Measurements from ENCODE around the gene WDR77.

The WDR77 gene

GRCh38 chr1:111474521-111474920, 25.5 kb upstream of the WDR77 start:
- CTCF ChIA-PET, result interaction anchor here (0.7 kb wide), 1 partner anchor 883 kb away, joined by 3 read pairs; no protein-coding TSS in a partner anchor
- TF ChIP-seq FOXK2 (IDR thresholded peaks at IDR 0.05) (no peak), BHLHE40 (IDR thresholded peaks at IDR 0.05; ENCODE audit: borderline replicate concordance) (no peak), LEF1 (IDR thresholded peaks at IDR 0.05; ENCODE audit: borderline replicate concordance) (no peak), NFRKB (IDR thresholded peaks at IDR 0.05) (no peak), ELF4 (IDR thresholded peaks at IDR 0.05) (no peak), SUZ12 (IDR thresholded peaks at IDR 0.05) (no peak), SP1 (IDR thresholded peaks at IDR 0.05) (no peak), L3MBTL2 (conservative IDR thresholded peaks at IDR 0.05) (no peak), CTBP1 (IDR thresholded peaks at IDR 0.05; ENCODE audit: borderline replicate concordance) (no peak), ARNT (IDR thresholded peaks at IDR 0.05) (no peak), FOXM1 (IDR thresholded peaks at IDR 0.05; ENCODE audit: borderline replicate concordance) (no peak), ZNF384 (IDR thresholded peaks at IDR 0.05) (no peak), FOXA1 (IDR thresholded peaks at IDR 0.05) (no peak), TARDBP (IDR thresholded peaks at IDR 0.05) (no peak)
- DNase-seq (ENCODE audit: extremely low spot score), result no peak
- POLR2A ChIA-PET, result no interaction called here

DNA sequence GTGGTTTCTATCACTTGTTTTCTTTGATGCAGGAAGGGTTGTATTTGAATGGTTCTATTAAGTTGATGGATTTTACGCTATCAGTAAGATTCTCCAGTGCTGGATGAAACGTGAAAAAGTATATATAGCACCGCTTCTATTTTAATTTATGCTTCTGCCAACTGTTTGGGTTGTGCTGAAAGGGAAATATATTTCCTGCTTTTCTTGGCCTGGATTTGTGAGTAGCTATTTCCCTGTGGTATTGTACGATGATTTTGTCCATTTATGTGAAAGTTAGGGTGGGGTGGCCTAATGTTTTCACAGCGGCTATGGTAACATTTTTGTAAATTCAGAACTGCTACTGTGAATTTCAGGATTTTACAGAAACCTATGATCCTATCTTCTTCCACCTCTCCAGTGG, 25.1 kb upstream of the WDR77 start:
- TF ChIP-seq LEF1 (IDR thresholded peaks at IDR 0.05; ENCODE audit: borderline replicate concordance) (no peak), L3MBTL2 (conservative IDR thresholded peaks at IDR 0.05) (no peak), SP1 (IDR thresholded peaks at IDR 0.05) (no peak), ARNT (IDR thresholded peaks at IDR 0.05) (no peak), FOXM1 (IDR thresholded peaks at IDR 0.05; ENCODE audit: borderline replicate concordance) (no peak), SUZ12 (IDR thresholded peaks at IDR 0.05) (no peak), CTBP1 (IDR thresholded peaks at IDR 0.05; ENCODE audit: borderline replicate concordance) (no peak), FOXK2 (IDR thresholded peaks at IDR 0.05) (no peak), TARDBP (IDR thresholded peaks at IDR 0.05) (no peak), HDGF (IDR thresholded peaks at IDR 0.05; ENCODE audit: borderline replicate concordance) (no peak), PKNOX1 (IDR thresholded peaks at IDR 0.05) (no peak), NFRKB (IDR thresholded peaks at IDR 0.05) (no peak), FOXA1 (IDR thresholded peaks at IDR 0.05) (no peak), BHLHE40 (IDR thresholded peaks at IDR 0.05; ENCODE audit: borderline replicate concordance) (no peak), ZNF384 (IDR thresholded peaks at IDR 0.05) (no peak), ELF4 (IDR thresholded peaks at IDR 0.05) (no peak)
- DNase-seq (ENCODE audit: extremely low spot score), result no peak
- CTCF ChIA-PET, result interaction anchor here (0.7 kb wide), 1 partner anchor 884 kb away, joined by 3 read pairs; no protein-coding TSS in a partner anchor
- POLR2A ChIA-PET, result no interaction called here

- ChIA-PET CTCF (no interaction called here), POLR2A (no interaction called here)
- TF ChIP-seq FOXM1 (IDR thresholded peaks at IDR 0.05; ENCODE audit: borderline replicate concordance) (no peak), BHLHE40 (IDR thresholded peaks at IDR 0.05; ENCODE audit: borderline replicate concordance) (no peak), L3MBTL2 (conservative IDR thresholded peaks at IDR 0.05) (no peak), SP1 (IDR thresholded peaks at IDR 0.05) (no peak), ZNF384 (IDR thresholded peaks at IDR 0.05) (no peak), ARNT (IDR thresholded peaks at IDR 0.05) (no peak), PKNOX1 (IDR thresholded peaks at IDR 0.05) (no peak), FOXA1 (IDR thresholded peaks at IDR 0.05) (no peak), SUZ12 (IDR thresholded peaks at IDR 0.05) (no peak), TARDBP (IDR thresholded peaks at IDR 0.05) (no peak), NFRKB (IDR thresholded peaks at IDR 0.05) (no peak), FOXK2 (IDR thresholded peaks at IDR 0.05) (no peak), HDGF (IDR thresholded peaks at IDR 0.05; ENCODE audit: borderline replicate concordance) (no peak), LEF1 (IDR thresholded peaks at IDR 0.05; ENCODE audit: borderline replicate concordance) (no peak), CTBP1 (IDR thresholded peaks at IDR 0.05; ENCODE audit: borderline replicate concordance) (no peak), ELF4 (IDR thresholded peaks at IDR 0.05) (no peak)
- no peak for DNase-seq (ENCODE audit: extremely low spot score)
These were observed 22.5 kb upstream of the WDR77 start for GRCh38 chr1:111471538-111471937.

GRCh38 chr1:111471012-111471411, 22.0 kb upstream of the WDR77 start:
- CTCF ChIA-PET, result no interaction called here
- TF ChIP-seq FOXM1 (IDR thresholded peaks at IDR 0.05; ENCODE audit: borderline replicate concordance) (no peak), LEF1 (IDR thresholded peaks at IDR 0.05; ENCODE audit: borderline replicate concordance) (no peak), HDGF (IDR thresholded peaks at IDR 0.05; ENCODE audit: borderline replicate concordance) (no peak), FOXK2 (IDR thresholded peaks at IDR 0.05) (no peak), ARNT (IDR thresholded peaks at IDR 0.05) (no peak), SUZ12 (IDR thresholded peaks at IDR 0.05) (no peak), PKNOX1 (IDR thresholded peaks at IDR 0.05) (no peak), ZNF384 (IDR thresholded peaks at IDR 0.05) (no peak), ELF4 (IDR thresholded peaks at IDR 0.05) (no peak), FOXA1 (IDR thresholded peaks at IDR 0.05) (no peak), NFRKB (IDR thresholded peaks at IDR 0.05) (no peak), L3MBTL2 (conservative IDR thresholded peaks at IDR 0.05) (no peak), TARDBP (IDR thresholded peaks at IDR 0.05) (no peak), SP1 (IDR thresholded peaks at IDR 0.05) (no peak), CTBP1 (IDR thresholded peaks at IDR 0.05; ENCODE audit: borderline replicate concordance) (no peak), BHLHE40 (IDR thresholded peaks at IDR 0.05; ENCODE audit: borderline replicate concordance) (no peak)
- DNase-seq (ENCODE audit: extremely low spot score), result no peak
- POLR2A ChIA-PET, result no interaction called here

- ChIA-PET CTCF (no interaction called here), POLR2A (no interaction called here)
- DNase-seq (ENCODE audit: extremely low spot score), result no peak
- no peak for TF ChIP-seq ARNT (IDR thresholded peaks at IDR 0.05)
- no peak for TF ChIP-seq FOXA1 (IDR thresholded peaks at IDR 0.05)
- no peak for TF ChIP-seq CTBP1 (IDR thresholded peaks at IDR 0.05; ENCODE audit: borderline replicate concordance)
- no peak for TF ChIP-seq L3MBTL2 (conservative IDR thresholded peaks at IDR 0.05)
- TF ChIP-seq HDGF (IDR thresholded peaks at IDR 0.05; ENCODE audit: borderline replicate concordance), result no peak
- no peak for TF ChIP-seq ZNF384 (IDR thresholded peaks at IDR 0.05)
- no peak for TF ChIP-seq SUZ12 (IDR thresholded peaks at IDR 0.05)
- no peak for TF ChIP-seq LEF1 (IDR thresholded peaks at IDR 0.05; ENCODE audit: borderline replicate concordance)
These were observed 21.5 kb upstream of the WDR77 start for GRCh38 chr1:111470596-111470995.

DNA sequence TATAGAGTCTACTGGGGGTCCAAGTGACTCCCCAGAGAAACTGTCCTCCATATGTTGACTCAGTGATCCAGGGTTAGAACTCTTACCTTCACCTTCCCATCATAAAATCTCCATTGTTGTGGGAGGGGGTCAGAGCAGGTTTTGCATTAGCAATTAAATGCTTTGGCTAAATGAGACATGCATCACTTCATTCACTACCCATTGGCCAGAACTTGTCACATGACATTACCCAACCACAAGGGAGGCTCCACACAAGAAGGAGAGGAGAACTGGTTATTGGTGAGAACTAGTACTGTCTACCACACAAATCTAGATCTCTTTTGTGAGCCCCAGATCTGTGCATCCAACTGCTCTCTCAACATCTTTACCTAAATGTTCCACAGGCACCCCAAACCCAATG, 20.5 kb upstream of the WDR77 start:
- no peak for DNase-seq (ENCODE audit: extremely low spot score)
- TF ChIP-seq FOXM1 (IDR thresholded peaks at IDR 0.05; ENCODE audit: borderline replicate concordance) (no peak), BHLHE40 (IDR thresholded peaks at IDR 0.05; ENCODE audit: borderline replicate concordance) (no peak), ZNF384 (IDR thresholded peaks at IDR 0.05) (no peak), NFRKB (IDR thresholded peaks at IDR 0.05) (no peak), ELF4 (IDR thresholded peaks at IDR 0.05) (no peak), L3MBTL2 (conservative IDR thresholded peaks at IDR 0.05) (no peak), FOXK2 (IDR thresholded peaks at IDR 0.05) (no peak), PKNOX1 (IDR thresholded peaks at IDR 0.05) (no peak), HDGF (IDR thresholded peaks at IDR 0.05; ENCODE audit: borderline replicate concordance) (no peak)
- CTCF ChIA-PET, result no interaction called here
- POLR2A ChIA-PET, result no interaction called here

All from HEK293T (cell line).